Measurements from ENCODE around the gene RASL10A.

GRCh38 chr22:29351891-29352290 lies 36.4 kb upstream of the RASL10A start:
- no peak for TF ChIP-seq CTCF (conservative IDR thresholded peaks at IDR 0.05; ENCODE audit: low read length)
- no peak for TF ChIP-seq EZH2phosphoT487 (IDR thresholded peaks at IDR 0.05; ENCODE audit: borderline replicate concordance, low read depth, low read length)
